ENCODE data around the gene NMT1. TPM values are rescaled to one million over a fixed set of nuclear protein-coding genes. Genes with fewer than 3 reads are reported as not detected.

The NMT1 gene
- total RNA-seq, 4 donors from 2014 or later, result 64.7 to 99.8 (median 80.6) TPM

DNA sequence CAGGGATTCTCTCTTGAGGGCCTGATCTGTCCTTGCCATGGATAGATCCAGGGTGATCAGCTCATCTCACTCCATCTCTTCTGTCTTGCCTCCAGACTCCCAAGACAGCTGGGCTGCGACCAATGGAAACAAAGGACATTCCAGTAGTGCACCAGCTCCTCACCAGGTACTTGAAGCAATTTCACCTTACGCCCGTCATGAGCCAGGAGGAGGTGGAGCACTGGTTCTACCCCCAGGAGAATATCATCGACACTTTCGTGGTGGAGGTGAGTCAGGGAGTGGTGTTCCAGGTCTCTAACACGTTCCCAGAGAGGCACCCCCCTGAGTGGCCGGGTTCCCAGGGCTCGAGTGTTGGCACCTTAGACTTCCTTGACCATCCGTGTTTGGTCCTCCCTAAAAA is 41.7 kb downstream of the NMT1 start:
- TF ChIP-seq, protein P1, sequence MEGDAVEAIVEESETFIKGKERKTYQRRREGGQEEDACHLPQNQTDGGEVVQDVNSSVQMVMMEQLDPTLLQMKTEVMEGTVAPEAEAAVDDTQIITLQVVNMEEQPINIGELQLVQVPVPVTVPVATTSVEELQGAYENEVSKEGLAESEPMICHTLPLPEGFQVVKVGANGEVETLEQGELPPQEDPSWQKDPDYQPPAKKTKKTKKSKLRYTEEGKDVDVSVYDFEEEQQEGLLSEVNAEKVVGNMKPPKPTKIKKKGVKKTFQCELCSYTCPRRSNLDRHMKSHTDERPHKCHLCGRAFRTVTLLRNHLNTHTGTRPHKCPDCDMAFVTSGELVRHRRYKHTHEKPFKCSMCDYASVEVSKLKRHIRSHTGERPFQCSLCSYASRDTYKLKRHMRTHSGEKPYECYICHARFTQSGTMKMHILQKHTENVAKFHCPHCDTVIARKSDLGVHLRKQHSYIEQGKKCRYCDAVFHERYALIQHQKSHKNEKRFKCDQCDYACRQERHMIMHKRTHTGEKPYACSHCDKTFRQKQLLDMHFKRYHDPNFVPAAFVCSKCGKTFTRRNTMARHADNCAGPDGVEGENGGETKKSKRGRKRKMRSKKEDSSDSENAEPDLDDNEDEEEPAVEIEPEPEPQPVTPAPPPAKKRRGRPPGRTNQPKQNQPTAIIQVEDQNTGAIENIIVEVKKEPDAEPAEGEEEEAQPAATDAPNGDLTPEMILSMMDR (IDR thresholded peaks at IDR 0.05; ENCODE audit: low read depth), result no peak

DNA sequence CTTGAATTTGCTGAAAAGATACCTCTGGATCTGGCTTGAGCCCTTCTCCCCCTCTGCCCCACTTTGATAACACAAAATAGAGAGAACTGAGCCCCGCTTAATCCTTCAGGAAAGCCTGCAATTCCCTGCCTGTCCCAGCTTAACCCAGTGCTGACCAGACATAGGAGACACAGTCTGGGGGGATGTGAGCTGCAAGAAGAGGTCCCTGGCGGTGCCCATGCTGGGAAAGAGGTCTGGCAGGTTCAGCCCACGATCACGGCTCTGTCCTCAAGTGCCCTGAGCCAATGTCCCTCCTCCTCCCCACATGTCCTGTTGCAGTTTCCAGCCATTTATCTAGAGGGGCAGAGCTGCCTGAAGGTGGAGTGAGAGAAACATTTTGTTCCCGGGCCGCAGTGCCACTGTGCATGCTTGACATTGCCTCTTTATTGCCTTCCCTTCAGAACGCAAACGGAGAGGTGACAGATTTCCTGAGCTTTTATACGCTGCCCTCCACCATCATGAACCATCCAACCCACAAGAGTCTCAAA is 42.2 kb downstream of the NMT1 start:
- TF ChIP-seq, protein P1 (IDR thresholded peaks at IDR 0.05; ENCODE audit: low read depth), result no peak

DNA sequence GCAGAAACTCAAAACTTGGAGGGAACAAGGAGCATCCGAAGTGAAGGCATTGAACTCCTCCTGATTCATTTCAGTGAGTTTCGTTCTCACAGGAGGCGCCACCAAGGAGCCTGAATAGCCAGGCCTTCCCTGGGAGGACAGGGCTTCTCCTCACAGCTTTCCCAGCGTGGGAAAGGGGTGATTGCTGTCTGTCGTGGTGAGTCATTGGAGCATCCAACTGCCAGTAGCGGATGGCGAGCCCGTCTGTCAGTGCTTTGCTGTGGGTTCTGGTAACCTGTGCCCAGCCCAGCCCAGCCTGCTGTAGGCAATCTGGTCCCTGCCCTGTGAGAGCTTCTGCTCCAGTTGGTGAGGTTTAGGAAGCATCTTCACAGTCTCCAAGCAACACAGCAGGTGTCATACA is 42.9 kb downstream of the NMT1 start:
- TF ChIP-seq, protein P1 (IDR thresholded peaks at IDR 0.05; ENCODE audit: low read depth), result no peak

DNA sequence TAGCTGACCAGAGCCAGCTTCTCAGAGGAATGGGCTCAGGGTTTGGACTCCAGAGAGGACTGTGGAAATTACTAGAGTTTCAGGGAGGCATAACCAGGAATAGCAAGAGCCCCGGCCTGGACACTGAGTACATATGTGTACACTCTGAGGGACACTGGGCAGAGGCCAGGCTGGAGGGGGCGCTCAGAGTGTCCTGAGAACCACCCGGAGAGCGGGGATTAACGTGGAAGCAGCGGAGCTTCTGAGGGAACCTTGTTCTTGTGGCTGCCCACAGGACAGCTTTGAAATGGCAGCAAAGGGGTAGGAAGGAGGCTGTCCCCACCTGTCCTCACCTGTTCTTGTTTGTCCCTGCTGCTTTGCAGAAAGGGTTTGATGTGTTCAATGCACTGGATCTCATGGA is 43.4 kb downstream of the NMT1 start:
- TF ChIP-seq, protein P1 (IDR thresholded peaks at IDR 0.05; ENCODE audit: low read depth), result no peak

DNA sequence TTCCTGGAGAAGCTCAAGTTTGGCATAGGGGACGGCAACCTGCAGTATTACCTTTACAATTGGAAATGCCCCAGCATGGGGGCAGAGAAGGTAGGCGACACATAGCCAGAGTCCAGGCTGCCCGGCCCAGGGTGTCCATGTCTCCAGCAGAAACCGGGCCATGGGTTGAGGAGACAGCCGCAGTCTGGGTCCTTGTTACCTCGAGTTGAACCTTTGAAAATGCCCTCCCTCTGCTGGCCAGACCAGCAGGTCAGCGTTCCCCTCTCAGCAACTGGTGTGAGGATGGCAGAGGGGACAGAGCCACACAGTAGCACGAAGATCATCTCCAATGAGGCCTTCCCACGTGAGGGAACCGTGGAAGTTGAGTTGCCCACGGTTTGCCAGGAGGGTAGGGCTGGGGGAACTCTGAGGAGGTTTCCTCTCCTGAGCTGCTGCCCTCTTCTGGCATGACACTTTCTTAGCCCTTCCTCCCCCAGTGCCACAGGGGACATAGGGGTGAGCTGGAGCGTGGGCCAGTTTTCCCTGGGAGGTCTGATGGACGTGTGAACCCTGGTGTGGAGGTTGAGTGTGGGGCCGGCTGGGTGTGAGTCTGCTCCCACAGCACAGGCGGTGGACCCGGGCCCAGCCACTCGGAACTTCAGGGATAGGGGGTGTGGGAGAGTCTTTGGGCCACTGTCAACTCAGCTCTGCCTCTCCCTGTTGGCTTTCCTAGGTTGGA is 43.9 kb downstream of the NMT1 start:
- TF ChIP-seq, protein P1 (IDR thresholded peaks at IDR 0.05; ENCODE audit: low read depth), result no peak

DNA sequence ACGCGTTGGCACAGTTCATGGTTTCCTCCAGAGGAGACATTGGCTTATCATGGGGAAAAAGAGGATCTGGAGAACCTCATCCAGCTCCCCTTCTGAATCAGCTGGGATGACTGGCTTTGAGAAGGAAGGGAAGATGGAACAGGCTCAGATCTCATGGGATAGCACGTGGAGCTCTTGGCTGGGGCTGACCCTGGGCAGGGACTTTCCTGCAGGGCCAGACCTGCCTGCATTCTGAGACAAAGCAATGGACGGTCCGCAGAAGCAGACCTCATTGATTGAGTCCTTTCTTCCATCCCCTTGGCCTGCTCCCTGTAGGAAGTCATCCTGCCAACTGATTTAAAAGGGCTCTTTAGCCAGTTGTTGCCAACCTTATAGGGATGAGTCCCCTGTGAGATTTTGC is 45.0 kb downstream of the NMT1 start:
- TF ChIP-seq, protein P1 (IDR thresholded peaks at IDR 0.05; ENCODE audit: low read depth), result no peak

DNA sequence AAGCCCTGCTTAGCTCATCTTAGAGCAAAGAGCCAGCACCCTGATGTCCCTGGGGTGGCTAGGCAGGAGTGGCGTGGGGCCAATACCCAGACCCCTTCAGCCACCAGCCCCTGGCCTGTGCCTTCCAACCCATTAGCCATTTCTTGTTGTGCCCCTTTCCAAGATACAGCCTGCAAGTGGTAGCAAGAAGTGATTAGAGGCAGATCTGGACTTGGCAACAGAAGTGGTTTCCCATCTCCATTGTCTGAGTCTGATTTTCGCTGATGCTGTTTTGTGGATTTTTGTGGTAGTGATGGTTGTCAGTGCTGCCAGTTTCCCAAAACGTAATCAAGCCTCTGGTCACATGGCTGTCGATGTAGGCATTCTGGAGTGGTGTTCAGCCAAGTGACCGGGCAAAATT is 45.5 kb downstream of the NMT1 start:
- TF ChIP-seq, protein P1 (IDR thresholded peaks at IDR 0.05; ENCODE audit: low read depth), result no peak

Data from subcutaneous adipose tissue (tissue), 4 donors.